IMR-90 (cell line): ENCODE measurements around the gene FAM76A. TPM values are rescaled to one million over a fixed set of nuclear protein-coding genes. Genes with fewer than 3 reads are reported as not detected.

Experiments
- ATAC-seq: fragments of 200-7000 bp; cut with Tn5 transposase; 2 replicates; pipeline ENCODE4 v1.9.1; 2020; ENCODE audit warnings: low read depth, mild to moderate bottlenecking, moderate library complexity
- BruUV-seq: library from RNA; stranded (reverse); fragments of 400-500 nt; replicated peaks from 2 replicates; lab custom pipeline; 2021; lab: Mats Ljungman, UMichigan
- CTCF ChIA-PET: fragments of 300-600 bp; formaldehyde crosslinking; extraction: SDS; loops from one replicate; lab custom pipeline; 2021; ENCODE audit warnings: antibody characterized with exemption; lab: Yijun Ruan, JAX
- POLR2A ChIA-PET: fragments of 300-600 bp; sonication (Branson Sonifier 250); formaldehyde crosslinking; loops from one replicate; lab custom pipeline; 2022; ENCODE audit warnings: antibody characterized with exemption; ENCODE audit not compliant: unreplicated experiment; lab: Charles Lee
- DNase-seq: peaks from one replicate; pipeline ENCODE4 v3.0.0; 2013
- H2AFZ ChIP-seq: replicated peaks from 2 replicates; pipeline ENCODE3; 2013; ENCODE audit warnings: low read length, mild to moderate bottlenecking; ENCODE audit not compliant: poor library complexity
- H2AK5ac ChIP-seq: 2 replicates; pipeline ENCODE4 v1.6.1; 2013; ENCODE audit warnings: low read depth, low read length, inconsistent platforms
- H2AK9ac ChIP-seq: replicated peaks from 2 replicates; pipeline ENCODE3; 2013; ENCODE audit warnings: mild to moderate bottlenecking, low read depth, low read length, moderate library complexity; ENCODE audit not compliant: poor library complexity
- H2BK120ac ChIP-seq: 2 replicates; pipeline ENCODE4 v1.6.1; 2013; ENCODE audit warnings: low read depth, low read length, inconsistent platforms
- H2BK15ac ChIP-seq: 3 replicates; pipeline ENCODE4 v1.6.1; 2013; ENCODE audit warnings: low read depth, low read length, inconsistent platforms
- H2BK20ac ChIP-seq: 2 replicates; pipeline ENCODE4 v1.6.1; 2013; ENCODE audit warnings: low read depth, mild to moderate bottlenecking, inconsistent platforms, low read length, moderate library complexity
- H2BK5ac ChIP-seq: 2 replicates; pipeline ENCODE4 v1.6.1; 2013; ENCODE audit warnings: mild to moderate bottlenecking, low read depth, low read length, inconsistent platforms; ENCODE audit not compliant: poor library complexity, severe bottlenecking
- H3K14ac ChIP-seq: replicated peaks from 2 replicates; pipeline ENCODE4 v1.6.1; 2013; ENCODE audit warnings: low read depth, low read length, inconsistent platforms
- H3K18ac ChIP-seq: 2 replicates; pipeline ENCODE4 v1.6.1; 2013; ENCODE audit warnings: low read depth, low read length, control low read depth
- H3K23ac ChIP-seq: 2 replicates; pipeline ENCODE4 v1.6.1; 2013; ENCODE audit warnings: low read depth, low read length, inconsistent platforms
- H3K27ac ChIP-seq: 2 replicates; pipeline ENCODE4 v1.5.1; 2013; ENCODE audit warnings: mild to moderate bottlenecking, control low read depth, low read length; ENCODE audit not compliant: insufficient read depth
- H3K27me3 ChIP-seq: 2 replicates; pipeline ENCODE4 v1.6.1; 2013; ENCODE audit warnings: low read length; ENCODE audit not compliant: control insufficient read depth, insufficient read depth
- H3K36me3 ChIP-seq: 2 replicates; pipeline ENCODE4 v1.6.1; 2013; ENCODE audit warnings: low read length, mixed read lengths; ENCODE audit not compliant: control insufficient read depth, insufficient read depth
- H3K4ac ChIP-seq: 2 replicates; pipeline ENCODE4 v1.6.1; 2013; ENCODE audit warnings: low read depth, low read length, inconsistent platforms
- H3K4me1 ChIP-seq: 2 replicates; pipeline ENCODE4 v1.6.1; 2013; ENCODE audit warnings: low read length, mixed read lengths; ENCODE audit not compliant: control insufficient read depth, insufficient read depth
- H3K4me2 ChIP-seq: 2 replicates; pipeline ENCODE4 v1.6.1; 2013; ENCODE audit warnings: low read depth, mild to moderate bottlenecking, control low read depth, low read length, moderate library complexity
- H3K4me3 ChIP-seq: 2 replicates; pipeline ENCODE4 v1.5.1; 2013; ENCODE audit warnings: low read depth, mild to moderate bottlenecking, control low read depth, low read length, moderate library complexity; ENCODE audit not compliant: insufficient read depth
- H3K56ac ChIP-seq: 2 replicates; pipeline ENCODE4 v1.6.1; 2013; ENCODE audit warnings: low read length, inconsistent platforms; ENCODE audit not compliant: insufficient read depth; ENCODE audit errors: extremely low read depth
- H3K79me1 ChIP-seq, 2 experiments: 2 replicates each; pipeline ENCODE4 v1.6.1; 2013; ENCODE audit warnings: low read length in 2 of 2, inconsistent platforms in 1 of 2, low read depth in 1 of 2
- H3K9ac ChIP-seq: 2 replicates; pipeline ENCODE4 v1.6.1; 2013; ENCODE audit warnings: low read depth, low read length, control low read depth
- H3K9me1 ChIP-seq: 2 replicates; pipeline ENCODE4 v1.6.1; 2013; ENCODE audit warnings: low read length, inconsistent platforms; ENCODE audit not compliant: insufficient read depth
- H3K9me3 ChIP-seq: 2 replicates; pipeline ENCODE4 v1.6.1; 2013; ENCODE audit warnings: low read length; ENCODE audit not compliant: control insufficient read depth, insufficient read depth
- H4K20me1 ChIP-seq: 2 replicates; pipeline ENCODE4 v1.6.1; 2013; ENCODE audit warnings: low read length, inconsistent platforms; ENCODE audit not compliant: insufficient read depth
- H4K5ac ChIP-seq: 2 replicates; pipeline ENCODE4 v1.6.1; 2013; ENCODE audit warnings: mild to moderate bottlenecking, low read depth, low read length, control low read depth
- H4K8ac ChIP-seq, 2 experiments: 2 replicates each; pipeline ENCODE4 v1.6.1; 2013; ENCODE audit warnings: low read depth in 2 of 2, low read length in 2 of 2, control low read depth in 1 of 2, inconsistent platforms in 1 of 2
- H4K91ac ChIP-seq: 2 replicates; pipeline ENCODE4 v1.6.1; 2013; ENCODE audit warnings: low read depth, low read length, inconsistent platforms; ENCODE audit not compliant: insufficient read depth
- BHLHE40 ChIP-seq: fragments of 150-350 bp; IDR thresholded peaks from 2 replicates; pipeline ENCODE4 v1.6.1; 2016; ENCODE audit warnings: mild to moderate bottlenecking, low read depth, low read length
- CEBPB ChIP-seq: IDR thresholded peaks from 2 replicates; pipeline ENCODE4 v1.6.1; 2012; ENCODE audit warnings: low read depth, low read length, improper control_type of control experiment
- CHD1 ChIP-seq: IDR thresholded peaks from 2 replicates; pipeline ENCODE4 v1.6.1; 2012; ENCODE audit warnings: low read depth, low read length, improper control_type of control experiment
- CTCF ChIP-seq: conservative IDR thresholded peaks from 2 replicates; pipeline ENCODE4 v1.5.1; 2012; ENCODE audit warnings: mild to moderate bottlenecking, low read depth, low read length, improper control_type of control experiment
- FOS ChIP-seq: fragments of 150-350 bp; IDR thresholded peaks from 2 replicates; pipeline ENCODE4 v1.6.1; 2016; ENCODE audit warnings: low read depth, low read length
- MAFK ChIP-seq: IDR thresholded peaks from 2 replicates; pipeline ENCODE4 v1.6.1; 2012; ENCODE audit warnings: low read depth, low read length, improper control_type of control experiment
- MAZ ChIP-seq: IDR thresholded peaks from 2 replicates; pipeline ENCODE4 v1.6.1; 2012; ENCODE audit warnings: low read depth, mild to moderate bottlenecking, low read length, improper control_type of control experiment, moderate library complexity, borderline replicate concordance
- MXI1 ChIP-seq: IDR thresholded peaks from 2 replicates; pipeline ENCODE4 v1.6.1; 2012; ENCODE audit warnings: low read depth, mild to moderate bottlenecking, low read length, moderate library complexity, borderline replicate concordance
- NFE2L2 ChIP-seq: fragments of 150-350 bp; IDR thresholded peaks from 2 replicates; pipeline ENCODE4 v1.6.1; 2016; ENCODE audit warnings: low read depth, mild to moderate bottlenecking, low read length
- POLR2A ChIP-seq: IDR thresholded peaks from 2 replicates; pipeline ENCODE4 v1.6.1; 2012; ENCODE audit warnings: mild to moderate bottlenecking, low read depth, low read length
- RAD21 ChIP-seq: IDR thresholded peaks from 2 replicates; pipeline ENCODE4 v1.6.1; 2012; ENCODE audit warnings: low read length, improper control_type of control experiment
- RCOR1 ChIP-seq: IDR thresholded peaks from 2 replicates; pipeline ENCODE4 v1.6.1; 2012; ENCODE audit warnings: mild to moderate bottlenecking, low read length, improper control_type of control experiment; ENCODE audit not compliant: insufficient replicate concordance
- RFX5 ChIP-seq: IDR thresholded peaks from 2 replicates; pipeline ENCODE4 v1.8.0; 2012; ENCODE audit warnings: low read depth, mild to moderate bottlenecking, low read length, moderate library complexity
- SMC3 ChIP-seq: fragments of 150-350 bp; IDR thresholded peaks from 2 replicates; pipeline ENCODE4 v1.6.1; 2016; ENCODE audit warnings: low read depth, mild to moderate bottlenecking, antibody characterized with exemption, low read length, moderate library complexity
- USF2 ChIP-seq: fragments of 150-350 bp; IDR thresholded peaks from 2 replicates; pipeline ENCODE4 v1.6.1; 2017; ENCODE audit warnings: mild to moderate bottlenecking, antibody characterized with exemption, low read length, low read depth
- WGBS, 2 experiments: methylation state at CpG; one replicate each; pipeline versions ENCODE4 v1.1.5 to v1.1.7; 2013; ENCODE audit warnings: missing lambda C conversion rate in 2 of 2; ENCODE audit not compliant: insufficient read length in 1 of 2; ENCODE audit errors: extremely low coverage in 2 of 2; 5-methylcytosine and 5-hydroxymethylcytosine counted together
- dilution Hi-C: fragments of 300-500 bp; cut with HindIII; formaldehyde crosslinking; loops from one replicate; pipeline ENCODE4 v1.14.3; 2018; ENCODE audit warnings: low sequenced_read_pairs; ENCODE audit not compliant: unreplicated experiment
- in situ Hi-C: fragments of 300-500 bp; cut with MboI; formaldehyde crosslinking; loops from 3 replicates; pipeline ENCODE4 v1.14.3; 2019; ENCODE audit warnings: low sequenced_read_pairs, inconsistent platforms, mixed read lengths
- intact Hi-C: fragments of 100-400 bp; cut with micrococcal nuclease; formaldehyde crosslinking; loops from 2 replicates; pipeline ENCODE4 v1.10.0; 2022
- polyA plus RNA-seq, 3 experiments: library from polyadenylated mRNA; depleted of rRNA; stranded (reverse); fragments of >200 nt; gene quantifications; 2 replicates each; pipeline ENCODE4 v1.2.3, GENCODE V29; 2012; ENCODE audit warnings: low replicate concordance in 1 of 3
- total RNA-seq: library from RNA; depleted of rRNA; stranded (reverse); fragments of >200 nt; gene quantifications from 2 replicates; pipeline ENCODE4 v1.2.3, GENCODE V29; 2012
- TF ChIP-seq, protein P1 (sequence below): fragments of 150-350 bp; IDR thresholded peaks from 2 replicates; pipeline ENCODE4 v1.6.1; 2016; ENCODE audit warnings: low read depth, mild to moderate bottlenecking, low read length, moderate library complexity, borderline replicate concordance

The FAM76A gene
- total and polyA plus RNA-seq, 2 of the 4 experiments (the other 2 are of a cell fraction): 2.3 to 10.0 TPM

GRCh38 chr1:27684176-27684575 lies 41.6 kb upstream of the FAM76A start:
- no TSS peak for BruUV-seq
- Histone ChIP-seq H3K14ac (no peak overlapping the region), H3K27me3 (peaks cover 38% of the 10 kb centered on the region), H3K36me3 (no peaks in the 10 kb centered on the region), H3K56ac (no peak overlapping the region), H3K4ac (no peak overlapping the region), H3K23ac (no peak overlapping the region), H2BK5ac (no peak overlapping the region), H3K4me3 (no peak overlapping the region), H3K18ac (no peak overlapping the region), H2AFZ (no peak overlapping the region), H3K79me1 (no peaks in the 10 kb centered on the region), H3K9me1 (no peaks in the 10 kb centered on the region; the same call in 1 of the 2 replicates), H3K9ac (no peak overlapping the region), H2BK120ac (no peak overlapping the region), H2BK15ac (no peak overlapping the region), H3K4me1 (no peaks in the 10 kb centered on the region), H2BK20ac (no peak overlapping the region), H3K4me2 (no peak overlapping the region), H4K20me1 (no peaks in the 10 kb centered on the region), H4K5ac (no peak overlapping the region), H3K27ac (no peak overlapping the region), H4K8ac (no peak overlapping the region), H3K9me3 (peaks cover 10% of the 10 kb centered on the region), H2AK5ac (no peak overlapping the region), H2AK9ac (no peak overlapping the region), H4K91ac (no peak overlapping the region)
- ChIA-PET POLR2A (no interaction called here), CTCF (no interaction called here)
- TF ChIP-seq BHLHE40: no peak
- TF ChIP-seq RAD21: no peak
- no peak for TF ChIP-seq POLR2A
- no peak for TF ChIP-seq MAZ
- TF ChIP-seq USF2: no peak
- TF ChIP-seq SMC3: no peak
- no peak for TF ChIP-seq CHD1
- no peak for TF ChIP-seq NFE2L2
- TF ChIP-seq MAFK: no peak
- TF ChIP-seq CEBPB: no peak
- TF ChIP-seq FOS: no peak
- no peak for TF ChIP-seq RCOR1
- TF ChIP-seq MXI1: no peak
- no peak for TF ChIP-seq RFX5
- TF ChIP-seq CTCF: no peak
- TF ChIP-seq, protein P1, sequence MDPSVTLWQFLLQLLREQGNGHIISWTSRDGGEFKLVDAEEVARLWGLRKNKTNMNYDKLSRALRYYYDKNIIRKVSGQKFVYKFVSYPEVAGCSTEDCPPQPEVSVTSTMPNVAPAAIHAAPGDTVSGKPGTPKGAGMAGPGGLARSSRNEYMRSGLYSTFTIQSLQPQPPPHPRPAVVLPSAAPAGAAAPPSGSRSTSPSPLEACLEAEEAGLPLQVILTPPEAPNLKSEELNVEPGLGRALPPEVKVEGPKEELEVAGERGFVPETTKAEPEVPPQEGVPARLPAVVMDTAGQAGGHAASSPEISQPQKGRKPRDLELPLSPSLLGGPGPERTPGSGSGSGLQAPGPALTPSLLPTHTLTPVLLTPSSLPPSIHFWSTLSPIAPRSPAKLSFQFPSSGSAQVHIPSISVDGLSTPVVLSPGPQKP: no peak
- intact Hi-C loops (no loop called here), in situ Hi-C loops (no loop called here), dilution Hi-C loops (no loop called here)
- no peak for DNase-seq
- 80% methylated on average over 1 of the region's 2 CpGs; no CpG with 5 or more reads in 1 of the 2 experiments for WGBS, 2 experiments
- ATAC-seq: no peak
